HL-60 (cell line): ENCODE measurements around the gene HAVCR1.
"Not testable (repeated sequence)": the region's sequence is repeated elsewhere in the genome, so short reads cannot be mapped to it uniquely, and the experiment has no call there.

ENCODE experiments used
- DNase-seq, 2 experiments: peaks; one replicate each; pipeline ENCODE4 v3.0.0-alpha.2; 2010 to 2020; ENCODE audit warnings: low read depth in 1 of 2, low spot score in 1 of 2
- H3K27ac ChIP-seq: fragments of 250-450 bp; sonication (Bioruptor Pico); replicated peaks from 2 replicates; pipeline ENCODE4 v1.5.1; 2020; ENCODE audit warnings: mild to moderate bottlenecking, moderate library complexity
- H3K27me3 ChIP-seq: fragments of 250-450 bp; sonication (Bioruptor Pico); 2 replicates; pipeline ENCODE4 v1.5.1; 2021; ENCODE audit warnings: mild to moderate bottlenecking, moderate library complexity; ENCODE audit not compliant: insufficient read depth, poor library complexity, severe bottlenecking
- H3K4me3 ChIP-seq: replicated peaks from 2 replicates; pipeline ENCODE4 v1.5.1; 2011; ENCODE audit warnings: mild to moderate bottlenecking, control low read depth, low read length; ENCODE audit not compliant: insufficient read depth
- CTCF ChIP-seq: IDR thresholded peaks from one replicate; pipeline ENCODE4 v1.5.1; 2011; ENCODE audit warnings: low read length, control low read depth, inconsistent platforms; ENCODE audit not compliant: insufficient read depth
- GABPA ChIP-seq: IDR thresholded peaks from 2 replicates; pipeline ENCODE4 v1.6.1; 2012; ENCODE audit warnings: low read depth
- POLR2AphosphoS5 ChIP-seq: IDR thresholded peaks from 2 replicates; pipeline ENCODE4 v1.6.1; 2012; ENCODE audit warnings: low read depth
- REST ChIP-seq: IDR thresholded peaks from 2 replicates; pipeline ENCODE4 v1.6.1; 2012; ENCODE audit warnings: low read depth; ENCODE audit not compliant: insufficient replicate concordance
- SPI1 ChIP-seq: IDR thresholded peaks from 2 replicates; pipeline ENCODE4 v1.6.1; 2012; ENCODE audit warnings: low read depth, mild to moderate bottlenecking, borderline replicate concordance

The HAVCR1 gene

DNA sequence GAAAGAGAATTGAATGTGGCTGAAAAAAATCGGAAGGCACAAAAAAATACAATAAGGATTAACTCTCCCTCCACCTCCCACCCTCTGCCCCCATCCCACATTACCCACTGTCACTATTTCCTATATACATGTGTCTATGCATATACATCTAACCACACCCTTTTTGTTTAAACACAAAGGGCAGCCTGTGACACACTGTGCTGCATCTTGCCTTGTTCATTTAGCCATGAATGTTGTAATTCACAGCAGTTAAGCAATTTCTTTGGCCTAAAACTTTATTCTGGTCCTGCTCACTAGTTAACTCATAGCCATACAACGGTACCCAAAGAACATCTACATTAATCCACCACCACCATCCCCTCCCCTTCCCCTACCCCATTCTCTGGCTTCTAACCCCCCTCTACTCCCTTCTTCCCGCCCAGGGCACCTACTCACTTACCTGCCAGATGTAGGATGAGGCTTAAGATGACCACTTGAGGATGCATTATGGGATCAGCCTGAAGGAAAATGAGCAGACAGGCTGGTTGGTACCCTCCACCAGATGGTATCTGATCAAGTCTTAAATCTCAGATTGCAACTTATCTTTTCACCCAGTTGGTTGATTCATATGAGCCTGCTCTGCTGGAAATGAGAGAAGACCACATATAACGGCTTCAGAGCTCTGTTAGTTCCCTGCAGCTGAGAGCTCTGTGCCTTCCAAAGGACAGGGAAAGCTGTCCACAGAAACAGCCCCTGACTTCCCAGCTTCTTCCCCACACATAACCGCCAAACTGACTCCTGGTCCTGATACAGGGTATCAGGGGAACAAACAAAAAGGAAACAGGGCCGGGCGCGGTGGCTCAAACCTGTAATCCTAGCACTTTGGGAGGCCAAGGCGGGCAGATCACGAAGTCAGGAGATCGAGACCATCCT, 1.2 kb downstream of the HAVCR1 start:
- Histone ChIP-seq H3K27me3 (no peaks in the 10 kb centered on the region), H3K27ac (no peak overlapping the region), H3K4me3 (no peak overlapping the region)
- TF ChIP-seq GABPA (no peak), SPI1 (no peak), POLR2AphosphoS5 (no peak), CTCF (no peak), REST (no peak)
- DNase-seq = no peak

GRCh38 chr5:157056848-157057247, 2.1 kb downstream of the HAVCR1 start:
- not testable (repeated sequence) for H3K27ac ChIP-seq, H3K4me3 ChIP-seq, DNase-seq, H3K27me3 ChIP-seq

DNA sequence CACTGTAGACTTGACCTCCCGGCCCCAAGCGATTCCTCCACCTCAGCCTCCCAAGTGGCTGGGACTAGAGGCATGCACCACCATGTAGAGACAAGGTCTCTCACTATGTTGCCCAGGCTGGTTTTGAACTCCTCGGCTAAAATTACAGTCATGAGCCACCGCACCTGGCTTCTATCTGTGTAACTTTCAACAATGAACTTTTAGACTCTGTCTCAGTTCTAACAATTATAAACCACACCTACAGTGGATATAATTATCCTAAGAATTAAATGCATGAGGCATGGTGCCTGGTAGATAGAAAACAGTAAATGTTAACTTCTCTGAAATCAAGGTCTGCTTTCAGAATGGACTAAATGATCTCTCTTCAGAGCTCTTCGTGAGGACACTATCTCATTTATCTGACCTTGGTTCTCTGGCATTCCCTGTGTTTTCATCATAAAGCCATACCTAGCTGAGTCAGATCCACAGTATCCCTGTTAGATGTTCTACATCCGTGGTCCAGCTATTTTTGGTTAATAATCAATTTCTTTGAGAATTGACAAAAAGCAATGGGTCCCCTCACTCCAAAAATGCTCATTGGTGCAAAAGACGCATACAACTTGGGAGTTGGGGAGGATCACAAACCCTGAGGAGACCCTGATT, 7.2 kb downstream of the HAVCR1 start:
- Histone ChIP-seq H3K4me3 (no peak overlapping the region), H3K27me3 (no peaks in the 10 kb centered on the region), H3K27ac (no peak overlapping the region)
- DNase-seq = no peak
- TF ChIP-seq CTCF (no peak), SPI1 (no peak), POLR2AphosphoS5 (no peak), REST (no peak), GABPA (no peak)

GRCh38 chr5:157050050-157050449, 8.9 kb downstream of the HAVCR1 start:
- TF ChIP-seq GABPA (no peak), REST (no peak), CTCF (no peak), SPI1 (no peak), POLR2AphosphoS5 (no peak)
- no peak overlapping the region for H3K4me3 ChIP-seq
- no peak for DNase-seq
- H3K27ac ChIP-seq = no peak overlapping the region
- no peaks in the 10 kb centered on the region for H3K27me3 ChIP-seq
